GM10266 (cell line): ENCODE data around the gene EXOC4.
A peak's percentile ranks its signal among the peaks of the same experiment; 100 is the strongest.

Experiments used
- DNase-seq: peaks from one replicate; pipeline ENCODE4 v3.0.0; 2012; ENCODE audit errors: extremely low spot score
- CTCF ChIP-seq: IDR thresholded peaks from 2 replicates; pipeline ENCODE4 v1.5.1; 2012; ENCODE audit warnings: mild to moderate bottlenecking, low read depth; ENCODE audit not compliant: control insufficient read depth, insufficient read depth; ENCODE audit errors: missing control alignments

Gene EXOC4

DNA sequence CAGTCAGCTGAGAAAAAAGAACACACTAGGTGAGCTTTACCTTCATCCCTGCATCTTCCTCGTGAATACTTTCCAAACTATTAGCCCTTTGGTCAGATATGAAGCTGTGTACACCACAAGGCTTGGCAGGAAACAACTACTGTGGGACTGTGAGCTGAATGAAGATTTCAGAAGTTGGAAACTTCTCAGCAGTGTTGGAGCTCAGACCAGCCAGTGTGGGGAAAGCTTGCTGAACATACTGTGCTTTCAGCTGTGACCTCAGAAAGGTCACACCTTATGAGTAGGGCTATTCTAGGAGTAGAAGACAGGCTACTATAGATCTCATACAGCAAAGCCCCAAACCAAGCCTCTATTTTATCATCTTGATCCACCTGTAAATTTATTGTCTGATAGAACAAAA, 123.6 kb downstream of the EXOC4 start:
- peak; percentile 10 for DNase-seq
- TF ChIP-seq CTCF, result no peak

GRCh38 chr7:133381965-133382364, 129.1 kb downstream of the EXOC4 start:
- DNase-seq, result no peak
- TF ChIP-seq CTCF, result no peak

- no peak for DNase-seq
- TF ChIP-seq CTCF, result no peak
Measured at GRCh38 chr7:133382775-133383559, 130.1 kb downstream of the EXOC4 start.

GRCh38 chr7:133386205-133386604, 133.3 kb downstream of the EXOC4 start:
- DNase-seq, result no peak
- no peak for TF ChIP-seq CTCF

- TF ChIP-seq CTCF, result no peak
- no peak for DNase-seq
Measured at GRCh38 chr7:133389727-133390126, 136.8 kb downstream of the EXOC4 start.

- DNase-seq, result no peak
- TF ChIP-seq CTCF, result no peak
Measured at GRCh38 chr7:133391206-133391605, 138.3 kb downstream of the EXOC4 start.

GRCh38 chr7:133394369-133394768, 141.5 kb downstream of the EXOC4 start:
- TF ChIP-seq CTCF, result no peak
- no peak for DNase-seq
